Fibroblast of upper back skin (primary cell): ENCODE results near the gene MAGEE1.
A peak's percentile ranks its signal among the peaks of the same experiment; 100 is the strongest.

Experiments
- DNase-seq: peaks from one replicate; pipeline ENCODE4 v3.0.0-alpha.2; 2013

MAGEE1 gene, protein sequence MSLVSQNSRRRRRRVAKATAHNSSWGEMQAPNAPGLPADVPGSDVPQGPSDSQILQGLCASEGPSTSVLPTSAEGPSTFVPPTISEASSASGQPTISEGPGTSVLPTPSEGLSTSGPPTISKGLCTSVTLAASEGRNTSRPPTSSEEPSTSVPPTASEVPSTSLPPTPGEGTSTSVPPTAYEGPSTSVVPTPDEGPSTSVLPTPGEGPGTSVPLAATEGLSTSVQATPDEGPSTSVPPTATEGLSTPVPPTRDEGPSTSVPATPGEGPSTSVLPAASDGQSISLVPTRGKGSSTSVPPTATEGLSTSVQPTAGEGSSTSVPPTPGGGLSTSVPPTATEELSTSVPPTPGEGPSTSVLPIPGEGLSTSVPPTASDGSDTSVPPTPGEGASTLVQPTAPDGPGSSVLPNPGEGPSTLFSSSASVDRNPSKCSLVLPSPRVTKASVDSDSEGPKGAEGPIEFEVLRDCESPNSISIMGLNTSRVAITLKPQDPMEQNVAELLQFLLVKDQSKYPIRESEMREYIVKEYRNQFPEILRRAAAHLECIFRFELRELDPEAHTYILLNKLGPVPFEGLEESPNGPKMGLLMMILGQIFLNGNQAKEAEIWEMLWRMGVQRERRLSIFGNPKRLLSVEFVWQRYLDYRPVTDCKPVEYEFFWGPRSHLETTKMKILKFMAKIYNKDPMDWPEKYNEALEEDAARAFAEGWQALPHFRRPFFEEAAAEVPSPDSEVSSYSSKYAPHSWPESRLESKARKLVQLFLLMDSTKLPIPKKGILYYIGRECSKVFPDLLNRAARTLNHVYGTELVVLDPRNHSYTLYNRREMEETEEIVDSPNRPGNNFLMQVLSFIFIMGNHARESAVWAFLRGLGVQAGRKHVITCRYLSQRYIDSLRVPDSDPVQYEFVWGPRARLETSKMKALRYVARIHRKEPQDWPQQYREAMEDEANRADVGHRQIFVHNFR

DNA sequence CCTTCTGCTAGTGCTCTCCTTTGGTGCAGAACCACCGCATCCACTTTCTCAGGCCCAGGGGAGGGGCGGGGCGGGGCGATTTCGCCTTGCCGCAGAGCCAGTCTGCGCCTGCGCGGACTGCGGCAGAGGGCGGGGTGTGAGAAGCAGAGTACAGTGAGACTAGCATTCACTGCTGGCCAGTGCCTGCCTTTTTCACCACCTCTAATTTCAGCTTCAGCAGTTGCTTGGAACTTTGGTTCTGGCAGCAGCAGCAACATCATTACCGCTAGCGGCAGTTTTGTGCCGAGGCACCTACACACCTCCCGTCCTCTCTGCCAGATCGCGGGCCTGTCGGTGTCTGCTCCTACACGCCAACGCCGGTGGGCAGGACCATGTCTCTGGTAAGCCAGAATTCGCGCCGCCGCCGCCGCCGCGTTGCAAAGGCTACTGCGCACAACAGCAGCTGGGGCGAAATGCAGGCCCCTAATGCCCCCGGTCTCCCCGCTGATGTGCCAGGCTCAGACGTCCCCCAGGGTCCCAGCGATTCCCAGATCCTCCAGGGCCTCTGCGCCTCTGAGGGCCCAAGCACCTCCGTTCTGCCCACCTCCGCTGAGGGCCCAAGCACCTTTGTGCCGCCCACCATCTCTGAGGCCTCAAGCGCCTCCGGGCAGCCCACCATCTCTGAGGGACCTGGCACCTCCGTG is at the start of gene MAGEE1:
Gene MAGEE1, plus strand, starts transcription at position 151 of the 683 bp plus-strand sequence. Its CDS starts 221 bp downstream, at position 372.
- DNase-seq, result peak; percentile 58

GRCh38 chrX:76398970-76399369 is 28.5 kb upstream of the MAGEE1 start:
- DNase-seq, result no peak

DNA sequence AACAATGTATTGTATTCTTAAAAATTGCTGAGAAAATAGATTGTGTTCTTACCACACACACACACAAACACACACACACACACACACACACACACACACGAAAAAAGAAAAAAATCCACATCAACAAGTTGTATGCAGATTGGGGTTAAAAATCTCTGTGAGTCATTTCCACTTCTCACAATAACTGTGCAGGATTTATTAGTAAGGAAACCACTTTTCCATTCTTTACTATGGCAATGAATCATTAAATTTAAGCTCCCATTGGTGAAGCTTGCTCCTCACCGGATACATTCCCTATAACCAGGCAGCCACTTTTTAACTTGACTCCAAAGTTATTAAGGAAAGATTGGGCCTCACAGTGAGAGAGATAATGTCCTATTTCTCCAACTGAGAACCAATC is 19.7 kb upstream of the MAGEE1 start:
- no peak for DNase-seq

DNA sequence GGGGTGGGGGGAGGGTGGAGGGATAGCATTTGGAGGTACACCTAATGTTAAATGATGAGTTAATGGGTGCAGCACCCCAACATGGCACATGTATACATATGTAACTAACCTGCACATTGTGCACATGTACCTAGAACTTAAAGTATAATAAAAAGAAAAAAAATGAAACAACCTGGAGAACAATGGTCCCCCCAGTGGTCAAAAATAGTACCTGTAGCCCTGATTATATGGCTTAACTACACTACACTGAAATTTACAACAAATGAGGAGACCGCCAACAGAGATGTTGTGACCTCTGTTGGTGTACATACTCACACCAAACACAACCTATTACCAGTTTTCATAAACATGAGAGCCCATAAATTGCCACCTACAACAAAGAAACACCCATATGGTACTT is 7.3 kb upstream of the MAGEE1 start:
- DNase-seq, result no peak

GRCh38 chrX:76428243-76429130 is 977 bp downstream of the MAGEE1 start:
- DNase-seq, result no peak

DNA sequence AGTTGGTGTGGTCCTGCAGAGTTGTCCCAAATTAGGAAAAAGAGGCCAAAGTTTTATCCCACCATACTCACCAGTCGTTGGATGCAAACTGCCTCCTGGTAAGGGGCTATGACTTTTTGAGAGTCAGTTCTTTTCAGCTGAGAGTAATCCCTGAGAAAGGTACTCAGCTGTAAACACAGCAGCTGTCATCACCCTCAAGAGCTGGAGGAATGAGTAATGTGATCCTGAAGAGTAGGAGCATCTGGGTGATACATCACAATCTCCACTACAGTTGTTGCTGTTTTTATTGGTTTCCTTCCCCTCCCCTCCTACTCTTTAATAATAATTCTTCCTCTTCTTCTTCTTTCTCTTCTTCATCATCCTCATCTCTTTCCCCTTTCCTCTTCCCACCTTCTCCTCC is 5.7 kb downstream of the MAGEE1 start:
- peak; percentile 1 for DNase-seq

- no peak for DNase-seq
Measured at GRCh38 chrX:76434103-76434741, 6.7 kb downstream of the MAGEE1 start.

DNA sequence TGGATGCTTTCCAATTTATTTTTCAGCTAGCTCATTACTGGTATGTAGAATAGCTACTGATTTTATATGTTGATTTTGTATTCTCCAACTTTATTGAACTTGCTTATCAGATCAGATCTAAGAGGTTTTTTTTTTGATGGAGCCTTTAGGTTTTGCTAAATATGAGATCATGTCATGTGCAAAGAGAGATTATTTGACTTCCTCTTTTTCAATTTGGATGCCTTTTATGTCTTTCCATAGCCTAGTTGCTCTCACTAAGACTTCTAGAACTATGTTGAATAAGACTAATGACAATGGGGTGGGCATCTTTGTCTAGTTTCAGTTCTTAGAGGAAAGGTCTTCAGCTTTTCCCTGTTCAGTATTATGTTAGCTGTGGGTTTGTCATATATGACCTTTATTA is 11.7 kb downstream of the MAGEE1 start:
- DNase-seq, result no peak

GRCh38 chrX:76453737-76454406 is 26.4 kb downstream of the MAGEE1 start:
- DNase-seq, result no peak

DNA sequence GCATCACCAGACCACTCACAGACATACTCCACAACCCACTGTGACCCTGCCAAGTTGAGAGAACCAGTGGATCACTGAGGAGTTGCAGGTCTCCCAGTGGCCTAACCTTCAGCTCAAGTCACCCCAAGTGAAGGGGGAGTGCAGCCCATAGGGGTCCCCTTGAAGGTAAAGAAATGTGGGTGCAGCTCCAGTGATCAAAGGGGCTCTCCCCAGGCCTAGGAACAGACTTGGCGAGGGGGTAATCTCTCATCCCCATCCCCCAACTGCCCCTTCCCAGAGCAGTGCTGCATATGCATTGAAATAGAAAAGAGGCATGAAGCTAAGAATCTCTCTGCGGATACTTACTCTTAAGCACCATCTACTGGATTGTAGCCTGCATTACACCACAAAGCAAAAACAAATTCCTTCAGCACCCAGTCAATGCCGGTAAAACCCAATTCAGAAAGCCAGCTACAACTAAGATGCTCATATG is 27.0 kb downstream of the MAGEE1 start:
- peak; percentile 2 for DNase-seq

GRCh38 chrX:76477353-76477752 is 49.8 kb downstream of the MAGEE1 start:
- DNase-seq, result no peak
